Stomach smooth muscle (tissue), 2 donors: ENCODE data around the gene KRT75.

Experiments used
- H3K27ac ChIP-seq: one replicate; pipeline ENCODE4 v1.7.0; 2013; ENCODE audit warnings: mild to moderate bottlenecking, low read length, inconsistent platforms
- H3K27me3 ChIP-seq, 2 donors: one replicate each; pipeline ENCODE4 v1.7.0; 2013; ENCODE audit warnings: low read length in 2 of 2; ENCODE audit not compliant: insufficient read depth in 2 of 2, control insufficient read depth in 1 of 2
- H3K36me3 ChIP-seq, 2 donors: one replicate each; pipeline ENCODE4 v1.7.0; 2013; ENCODE audit warnings: low read length in 2 of 2; ENCODE audit not compliant: control insufficient read depth in 2 of 2, insufficient read depth in 2 of 2
- H3K4me1 ChIP-seq: one replicate; pipeline ENCODE4 v1.7.0; 2013; ENCODE audit warnings: low read length; ENCODE audit not compliant: control insufficient read depth, insufficient read depth
- H3K4me3 ChIP-seq, 2 donors: one replicate each; pipeline ENCODE4 v1.7.0; 2013; ENCODE audit warnings: low read length in 2 of 2
- H3K9ac ChIP-seq, 2 donors: one replicate each; pipeline ENCODE4 v1.7.0; 2013; ENCODE audit warnings: low read length in 2 of 2, mild to moderate bottlenecking in 1 of 2
- H3K9me3 ChIP-seq, 2 donors: one replicate each; pipeline ENCODE4 v1.7.0; 2013; ENCODE audit warnings: low read length in 2 of 2; ENCODE audit not compliant: control insufficient read depth in 2 of 2
- donor health status: healthy.
- donor health status: Pancreatic carcinoma.

KRT75 gene

GRCh38 chr12:52402873-52403540 is 31.2 kb downstream of the KRT75 start:
- H3K27me3 ChIP-seq = peaks cover 0 to 5% of the 10 kb centered on the region in 2 donors
- H3K36me3 ChIP-seq = no peaks in the 10 kb centered on the region
- H3K4me1 ChIP-seq = no peaks in the 10 kb centered on the region
- no peak overlapping the region for H3K27ac ChIP-seq
- no peak overlapping the region for H3K9ac ChIP-seq
- no peak overlapping the region for H3K4me3 ChIP-seq
- H3K9me3 ChIP-seq = no peaks in the 10 kb centered on the region

- Histone ChIP-seq H3K27me3 (peaks cover 0 to 5% of the 10 kb centered on the region in 2 donors), H3K27ac (no peak overlapping the region), H3K4me3 (no peak overlapping the region), H3K9ac (no peak overlapping the region), H3K36me3 (no peaks in the 10 kb centered on the region), H3K4me1 (no peaks in the 10 kb centered on the region), H3K9me3 (no peaks in the 10 kb centered on the region)
These were observed 31.8 kb downstream of the KRT75 start for GRCh38 chr12:52402377-52402776.

- no peaks in the 10 kb centered on the region for H3K9me3 ChIP-seq
- H3K27ac ChIP-seq = no peak overlapping the region
- no peaks in the 10 kb centered on the region for H3K4me1 ChIP-seq
- H3K36me3 ChIP-seq = no peaks in the 10 kb centered on the region
- H3K27me3 ChIP-seq = peaks cover 0 to 5% of the 10 kb centered on the region in 2 donors
- no peak overlapping the region for H3K4me3 ChIP-seq
- no peak overlapping the region for H3K9ac ChIP-seq
These were observed 32.2 kb downstream of the KRT75 start for GRCh38 chr12:52401926-52402325.

GRCh38 chr12:52401526-52401925 is 32.6 kb downstream of the KRT75 start:
- no peak overlapping the region for H3K9ac ChIP-seq
- H3K4me3 ChIP-seq = no peak overlapping the region
- H3K27me3 ChIP-seq = peaks cover 0 to 5% of the 10 kb centered on the region in 2 donors
- H3K27ac ChIP-seq = no peak overlapping the region
- no peaks in the 10 kb centered on the region for H3K4me1 ChIP-seq
- H3K9me3 ChIP-seq = no peaks in the 10 kb centered on the region
- H3K36me3 ChIP-seq = no peaks in the 10 kb centered on the region

GRCh38 chr12:52400906-52401305 is 33.3 kb downstream of the KRT75 start:
- no peak overlapping the region for H3K4me3 ChIP-seq
- peaks cover 0 to 6% of the 10 kb centered on the region in 2 donors for H3K27me3 ChIP-seq

GRCh38 chr12:52399756-52400155 is 34.4 kb downstream of the KRT75 start:
- Histone ChIP-seq H3K27me3 (peaks cover 0 to 6% of the 10 kb centered on the region in 2 donors), H3K4me3 (no peak overlapping the region), H3K27ac (no peak overlapping the region), H3K9ac (no peak overlapping the region), H3K9me3 (no peaks in the 10 kb centered on the region), H3K36me3 (no peaks in the 10 kb centered on the region), H3K4me1 (no peaks in the 10 kb centered on the region)

More at GRCh38 chr12:52400906-52401305, 33.3 kb downstream of the KRT75 start:
- H3K9me3 ChIP-seq = no peaks in the 10 kb centered on the region
- H3K4me1 ChIP-seq = no peaks in the 10 kb centered on the region
- no peaks in the 10 kb centered on the region for H3K36me3 ChIP-seq
- no peak overlapping the region for H3K9ac ChIP-seq
- no peak overlapping the region for H3K27ac ChIP-seq

- H3K9ac ChIP-seq = no peak overlapping the region
- no peak overlapping the region for H3K27ac ChIP-seq
- no peaks in the 10 kb centered on the region for H3K36me3 ChIP-seq
- H3K4me3 ChIP-seq = no peak overlapping the region
- no peaks in the 10 kb centered on the region for H3K4me1 ChIP-seq
- H3K27me3 ChIP-seq = peaks cover 0 to 6% of the 10 kb centered on the region in 2 donors
- no peaks in the 10 kb centered on the region for H3K9me3 ChIP-seq
These were observed 36.0 kb downstream of the KRT75 start for GRCh38 chr12:52398176-52398575.

- H3K4me3 ChIP-seq = no peak overlapping the region
- H3K9ac ChIP-seq = no peak overlapping the region
- H3K9me3 ChIP-seq = no peaks in the 10 kb centered on the region
- H3K27ac ChIP-seq = no peak overlapping the region
- peaks cover 3% of the 10 kb centered on the region for H3K4me1 ChIP-seq
- no peaks in the 10 kb centered on the region for H3K36me3 ChIP-seq
- H3K27me3 ChIP-seq = peaks cover 0 to 6% of the 10 kb centered on the region in 2 donors
These were observed 37.5 kb downstream of the KRT75 start for GRCh38 chr12:52396656-52397055.

- no peak overlapping the region for H3K4me3 ChIP-seq
- H3K27ac ChIP-seq = no peak overlapping the region
- no peak overlapping the region for H3K9ac ChIP-seq
- H3K27me3 ChIP-seq = peaks cover 0 to 6% of the 10 kb centered on the region in 2 donors
- H3K9me3 ChIP-seq = no peaks in the 10 kb centered on the region
- H3K36me3 ChIP-seq = no peaks in the 10 kb centered on the region
- H3K4me1 ChIP-seq = peaks cover 10% of the 10 kb centered on the region
These were observed 38.3 kb downstream of the KRT75 start for GRCh38 chr12:52395761-52396434.

- no peak overlapping the region for H3K27ac ChIP-seq
- H3K9ac ChIP-seq = no peak overlapping the region
- H3K4me1 ChIP-seq = peaks cover 10% of the 10 kb centered on the region
- H3K4me3 ChIP-seq = no peak overlapping the region
- H3K27me3 ChIP-seq = peaks cover 0 to 4% of the 10 kb centered on the region in 2 donors
- no peaks in the 10 kb centered on the region for H3K36me3 ChIP-seq
- no peaks in the 10 kb centered on the region for H3K9me3 ChIP-seq
These were observed 39.2 kb downstream of the KRT75 start for GRCh38 chr12:52394836-52395405.
